NCI-H128 (cell line): ENCODE data around the gene CD96.
"Not testable (repeated sequence)": the region's sequence is repeated elsewhere in the genome, so short reads cannot be mapped to it uniquely, and the experiment has no call there.

Experiments used
- DNase-seq: peaks from one replicate; lab custom pipeline; 2025; ENCODE audit not compliant: unreplicated experiment; lab: John Stamatoyannopoulos, UW

Gene CD96

GRCh38 chr3:111668888-111669488 lies 127.0 kb downstream of the CD96 start:
- peak; percentile 24 for DNase-seq

- DNase-seq: no peak
These were observed 128.1 kb downstream of the CD96 start for GRCh38 chr3:111669926-111670630.

GRCh38 chr3:111672461-111672860 lies 130.5 kb downstream of the CD96 start:
- not testable (repeated sequence) for DNase-seq

- DNase-seq: no peak
These were observed 133.8 kb downstream of the CD96 start for GRCh38 chr3:111675846-111676210.

GRCh38 chr3:111676211-111677006 lies 134.4 kb downstream of the CD96 start:
- DNase-seq: no peak

- no peak for DNase-seq
These were observed 135.0 kb downstream of the CD96 start for GRCh38 chr3:111677007-111677392.

- DNase-seq: no peak
These were observed 139.8 kb downstream of the CD96 start for GRCh38 chr3:111681661-111682426.

GRCh38 chr3:111684640-111685039 lies 142.6 kb downstream of the CD96 start:
- no peak for DNase-seq

GRCh38 chr3:111688190-111688800 lies 146.3 kb downstream of the CD96 start:
- no peak for DNase-seq

GRCh38 chr3:111690242-111690641 lies 148.2 kb downstream of the CD96 start:
- peak; percentile 65 for DNase-seq

GRCh38 chr3:111691293-111691909 lies 149.4 kb downstream of the CD96 start:
- no peak for DNase-seq

- no peak for DNase-seq
These were observed 150.9 kb downstream of the CD96 start for GRCh38 chr3:111692593-111693552.

GRCh38 chr3:111694471-111694870 lies 152.5 kb downstream of the CD96 start:
- no peak for DNase-seq

GRCh38 chr3:111695636-111696117 lies 153.7 kb downstream of the CD96 start:
- no peak for DNase-seq

- DNase-seq: no peak
These were observed 158.1 kb downstream of the CD96 start for GRCh38 chr3:111700054-111700453.

GRCh38 chr3:111701292-111701906 lies 159.4 kb downstream of the CD96 start:
- DNase-seq: no peak
